NB4 (cell line): Measurements from ENCODE around the gene NCOA1.

Experiments
- DNase-seq: peaks from one replicate; pipeline ENCODE4 v3.0.0; 2010; ENCODE audit warnings: low read depth
- H3K4me3 ChIP-seq: one replicate; pipeline ENCODE4 v1.5.1; 2011; ENCODE audit warnings: mild to moderate bottlenecking, low read depth, low read length, moderate library complexity
- CTCF ChIP-seq: IDR thresholded peaks from one replicate; pipeline ENCODE4 v1.5.1; 2012; ENCODE audit warnings: low read depth, low read length
- MAX ChIP-seq: IDR thresholded peaks from 2 replicates; pipeline ENCODE4 v1.6.1; 2011; ENCODE audit warnings: low read depth, low read length
- MYC ChIP-seq: IDR thresholded peaks from 2 replicates; pipeline ENCODE4 v1.6.1; 2011; ENCODE audit warnings: low read depth, low read length
- POLR2A ChIP-seq: IDR thresholded peaks from 2 replicates; pipeline ENCODE4 v1.6.1; 2011; ENCODE audit warnings: mild to moderate bottlenecking; ENCODE audit not compliant: insufficient read length; ENCODE audit errors: extremely low read depth

Gene NCOA1

GRCh38 chr2:24473626-24474025 is 17.4 kb upstream of the NCOA1 start:
- no peak for TF ChIP-seq CTCF
- no peak for TF ChIP-seq POLR2A
- TF ChIP-seq MAX = no peak
- TF ChIP-seq MYC = no peak
- H3K4me3 ChIP-seq = no peak overlapping the region
- DNase-seq = no peak

GRCh38 chr2:24474053-24474452 is 17.0 kb upstream of the NCOA1 start:
- H3K4me3 ChIP-seq = no peak overlapping the region
- DNase-seq = no peak
- no peak for TF ChIP-seq MYC
- TF ChIP-seq CTCF = no peak
- TF ChIP-seq POLR2A = no peak
- TF ChIP-seq MAX = no peak

GRCh38 chr2:24477229-24477628 is 13.8 kb upstream of the NCOA1 start:
- TF ChIP-seq MAX (no peak), POLR2A (no peak), CTCF (no peak), MYC (no peak)
- peak; percentile 21 for DNase-seq
- no peak overlapping the region for H3K4me3 ChIP-seq

GRCh38 chr2:24478243-24478642 is 12.8 kb upstream of the NCOA1 start:
- DNase-seq = no peak
- no peak for TF ChIP-seq CTCF
- TF ChIP-seq MAX = no peak
- no peak for TF ChIP-seq MYC
- TF ChIP-seq POLR2A = no peak
- H3K4me3 ChIP-seq = no peak overlapping the region

- TF ChIP-seq MAX (no peak), CTCF (no peak), MYC (no peak), POLR2A (no peak)
- no peak overlapping the region for H3K4me3 ChIP-seq
- DNase-seq = no peak
Observed at GRCh38 chr2:24480245-24480644, 10.8 kb upstream of the NCOA1 start.

- TF ChIP-seq MAX (no peak), POLR2A (no peak), CTCF (no peak), MYC (no peak)
- no peak overlapping the region for H3K4me3 ChIP-seq
- DNase-seq = no peak
Observed at GRCh38 chr2:24482251-24482971, 8.6 kb upstream of the NCOA1 start.
